CD4-positive, alpha-beta T cell treated with Interferon gamma for 1 hour (primary cell): ENCODE results near the gene MARCHF9.

Experiments
- DNase-seq: peaks from one replicate; pipeline ENCODE4 v3.0.0-alpha.2; 2020

Gene MARCHF9

GRCh38 chr12:57724936-57725740, 29.8 kb upstream of the MARCHF9 start:
- no peak for DNase-seq

- no peak for DNase-seq
Observed at GRCh38 chr12:57725851-57726150, 29.1 kb upstream of the MARCHF9 start.

GRCh38 chr12:57726151-57726883, 28.6 kb upstream of the MARCHF9 start:
- DNase-seq, result no peak

- DNase-seq, result no peak
Observed at GRCh38 chr12:57726884-57727757, 27.8 kb upstream of the MARCHF9 start.

GRCh38 chr12:57727758-57728395, 27.0 kb upstream of the MARCHF9 start:
- no peak for DNase-seq

GRCh38 chr12:57729321-57729844, 25.5 kb upstream of the MARCHF9 start:
- no peak for DNase-seq

- DNase-seq, result no peak
Observed at GRCh38 chr12:57730336-57731067, 24.4 kb upstream of the MARCHF9 start.

GRCh38 chr12:57731411-57732080, 23.4 kb upstream of the MARCHF9 start:
- DNase-seq, result no peak

- no peak for DNase-seq
Observed at GRCh38 chr12:57732270-57732669, 22.6 kb upstream of the MARCHF9 start.

- no peak for DNase-seq
Observed at GRCh38 chr12:57732726-57733593, 21.9 kb upstream of the MARCHF9 start.

GRCh38 chr12:57733928-57734327, 21.0 kb upstream of the MARCHF9 start:
- no peak for DNase-seq

- DNase-seq, result no peak
Observed at GRCh38 chr12:57734591-57734990, 20.3 kb upstream of the MARCHF9 start.

GRCh38 chr12:57735198-57735855, 19.6 kb upstream of the MARCHF9 start:
- no peak for DNase-seq

- no peak for DNase-seq
Observed at GRCh38 chr12:57735952-57736740, 18.8 kb upstream of the MARCHF9 start.

- no peak for DNase-seq
Observed at GRCh38 chr12:57736741-57737466, 18.0 kb upstream of the MARCHF9 start.

GRCh38 chr12:57737467-57738460, 17.1 kb upstream of the MARCHF9 start:
- no peak for DNase-seq

GRCh38 chr12:57738661-57739237, 16.2 kb upstream of the MARCHF9 start, which contains the start of gene AGAP2:
Gene AGAP2 (minus strand): TSS chr12:57738742. CDS start chr12:57738246, 496 bp downstream.
- no peak for DNase-seq
